GM19193 (cell line): ENCODE data around the gene PIGL.

Experiments used
- POLR2A ChIP-seq: IDR thresholded peaks from 4 replicates; pipeline ENCODE4 v1.6.1; 2011; ENCODE audit not compliant: insufficient read depth, insufficient read length; ENCODE audit errors: extremely low read depth

Gene PIGL

DNA sequence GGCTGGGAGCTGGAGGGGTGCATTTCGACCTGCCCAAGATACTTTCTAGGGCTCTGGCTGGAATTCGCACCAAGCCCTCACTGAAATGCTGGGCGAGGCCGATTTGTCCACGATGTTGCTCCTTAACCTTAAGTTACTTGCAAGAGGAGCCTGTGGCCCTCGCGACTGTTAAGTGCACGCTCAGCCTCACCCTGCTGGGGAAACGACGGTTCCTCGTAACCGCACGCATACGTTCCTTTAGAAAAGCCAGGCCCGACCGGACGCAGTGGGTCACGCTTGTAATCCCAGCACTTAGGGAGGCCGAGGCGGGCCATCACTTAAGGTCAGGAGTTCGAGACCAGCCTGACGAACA, 1.1 kb upstream of the PIGL start:
- no peak for TF ChIP-seq POLR2A

- no peak for TF ChIP-seq POLR2A
These were observed 5.4 kb downstream of the PIGL start for GRCh38 chr17:16222406-16222805.

- TF ChIP-seq POLR2A = no peak
These were observed 15.4 kb downstream of the PIGL start for GRCh38 chr17:16232391-16232790.

- TF ChIP-seq POLR2A = no peak
These were observed 22.9 kb downstream of the PIGL start for GRCh38 chr17:16239931-16240330.

GRCh38 chr17:16241906-16242399, 24.9 kb downstream of the PIGL start:
- TF ChIP-seq POLR2A = no peak

- TF ChIP-seq POLR2A = no peak
These were observed 26.4 kb downstream of the PIGL start for GRCh38 chr17:16243385-16243784.

DNA sequence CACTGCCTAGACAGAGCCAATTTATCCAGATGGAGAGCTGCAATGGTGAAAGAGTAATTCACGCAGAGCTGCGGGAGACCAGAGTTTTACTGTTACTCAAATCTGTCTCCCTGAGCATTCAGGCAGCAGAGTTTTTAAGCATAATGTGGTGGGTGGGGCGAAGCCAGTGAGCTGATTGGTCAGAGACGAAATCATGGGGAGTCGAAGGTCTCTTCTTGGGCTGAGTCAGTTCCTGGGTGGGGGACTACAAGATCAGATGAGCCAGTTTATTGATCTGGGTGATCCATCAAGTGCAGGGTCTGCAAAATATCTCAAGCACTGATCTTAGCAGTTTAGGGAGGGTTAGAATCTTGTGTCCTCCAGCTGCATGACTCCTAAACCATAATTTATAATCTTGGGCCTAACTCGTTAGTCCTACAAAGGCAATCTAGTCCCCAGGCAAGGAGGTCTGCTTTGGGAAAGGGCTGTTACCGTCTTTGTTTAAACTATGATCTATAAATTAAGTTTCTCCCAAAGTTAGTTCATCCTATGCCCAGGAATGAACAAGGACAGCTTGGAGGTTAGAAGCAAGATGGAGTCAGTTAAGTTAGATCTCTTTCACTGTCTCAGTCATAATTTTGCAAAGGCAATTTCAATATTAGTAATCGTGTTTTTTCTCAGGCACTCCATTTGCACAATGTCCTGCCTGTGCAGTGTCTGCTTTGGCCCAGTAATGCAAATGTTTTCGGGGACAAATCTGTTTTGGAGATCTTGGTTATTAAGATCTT, 27.0 kb downstream of the PIGL start:
- TF ChIP-seq POLR2A = no peak

DNA sequence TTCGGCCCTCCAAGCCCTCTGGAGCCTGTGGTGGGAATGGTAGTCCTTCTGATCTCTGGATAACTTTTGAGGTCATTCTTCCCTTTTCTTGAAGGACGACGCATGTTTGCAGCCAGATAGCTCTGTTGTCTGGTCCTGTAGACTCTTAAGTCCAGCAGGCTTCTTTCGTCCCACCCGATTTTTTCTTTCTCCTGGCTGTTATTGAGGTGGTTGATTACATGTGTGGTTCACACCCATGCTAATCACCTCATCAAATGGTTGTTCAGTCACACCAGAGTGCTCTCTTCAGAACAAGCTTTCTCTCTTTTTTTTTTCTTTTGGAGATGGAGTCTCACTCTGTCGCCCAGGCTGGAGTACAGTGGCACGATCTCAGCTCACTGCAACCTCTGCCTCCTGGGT, 30.6 kb downstream of the PIGL start:
- TF ChIP-seq POLR2A = no peak

- TF ChIP-seq POLR2A = no peak
These were observed 33.6 kb downstream of the PIGL start for GRCh38 chr17:16250635-16251034.

GRCh38 chr17:16251043-16251442, 34.0 kb downstream of the PIGL start:
- no peak for TF ChIP-seq POLR2A

GRCh38 chr17:16251556-16251955, 34.5 kb downstream of the PIGL start:
- TF ChIP-seq POLR2A = no peak

DNA sequence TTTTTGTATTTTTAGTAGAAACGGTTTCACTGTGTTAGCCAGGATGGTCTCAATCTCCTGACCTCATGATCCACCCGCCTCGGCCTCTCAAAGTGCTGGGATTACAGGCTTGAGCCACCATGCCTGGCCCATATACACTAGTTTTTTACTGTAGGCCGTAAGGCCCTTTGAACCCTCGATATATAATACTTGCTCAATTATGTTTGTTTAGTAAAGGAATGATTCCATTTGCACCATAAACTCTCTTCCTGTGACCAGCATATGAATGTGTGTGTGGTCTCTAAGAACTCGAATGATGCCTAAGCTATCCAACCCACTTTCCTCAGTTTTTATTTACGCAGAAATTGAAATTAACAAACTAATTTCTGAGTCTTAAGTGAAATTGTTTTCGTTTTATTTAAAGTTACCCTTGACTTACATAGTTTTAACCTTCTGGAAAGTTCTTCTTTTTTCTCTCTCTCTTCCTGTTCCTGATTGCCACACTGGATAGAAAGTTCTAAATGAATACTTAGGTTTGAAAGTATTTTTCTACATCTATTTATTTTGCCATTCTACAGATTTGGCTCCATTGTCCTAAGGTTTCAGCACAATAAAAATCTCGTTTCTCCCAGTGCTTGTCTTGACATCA, 37.9 kb downstream of the PIGL start:
- TF ChIP-seq POLR2A = no peak

- TF ChIP-seq POLR2A = no peak
These were observed 38.5 kb downstream of the PIGL start for GRCh38 chr17:16255481-16255921.

DNA sequence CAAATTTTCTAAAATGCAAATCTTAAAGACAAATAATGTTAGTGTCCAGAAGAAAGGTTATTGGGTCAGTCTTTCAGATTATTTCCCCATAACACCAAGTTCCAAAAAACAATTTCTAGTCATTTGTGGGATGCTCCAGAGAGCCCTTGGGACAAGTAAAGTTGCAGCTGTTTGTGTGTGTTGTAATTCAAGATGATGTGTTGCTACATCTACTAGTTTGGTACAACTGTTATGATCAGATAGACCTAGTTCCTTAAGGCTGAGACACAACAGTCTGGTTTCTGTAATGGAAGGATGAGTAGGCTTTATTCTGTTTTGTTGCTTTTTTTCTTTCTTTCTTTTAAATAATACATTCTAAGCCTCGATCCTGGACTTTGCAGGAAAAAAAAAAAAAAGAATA, 41.9 kb downstream of the PIGL start:
- no peak for TF ChIP-seq POLR2A

DNA sequence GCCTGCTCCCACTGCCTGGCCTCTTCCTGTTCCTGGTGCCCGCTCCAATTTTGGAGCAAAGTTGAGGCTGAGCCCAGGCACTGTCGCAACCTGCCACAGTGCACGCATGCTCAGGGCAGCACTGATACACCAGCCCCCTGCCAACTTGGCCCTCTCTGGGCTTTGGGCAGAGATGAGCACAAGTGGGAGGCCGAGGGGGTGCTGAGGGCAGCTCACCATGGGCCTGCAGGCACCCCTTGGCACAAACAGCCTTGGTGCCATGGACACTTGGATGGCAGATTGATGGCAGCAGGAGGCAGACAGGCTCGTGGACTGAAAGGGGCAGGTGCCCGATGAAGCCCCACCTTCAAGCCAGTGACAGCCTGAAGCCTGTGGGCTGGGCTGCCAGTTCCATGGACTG, 42.9 kb downstream of the PIGL start:
- TF ChIP-seq POLR2A = no peak

DNA sequence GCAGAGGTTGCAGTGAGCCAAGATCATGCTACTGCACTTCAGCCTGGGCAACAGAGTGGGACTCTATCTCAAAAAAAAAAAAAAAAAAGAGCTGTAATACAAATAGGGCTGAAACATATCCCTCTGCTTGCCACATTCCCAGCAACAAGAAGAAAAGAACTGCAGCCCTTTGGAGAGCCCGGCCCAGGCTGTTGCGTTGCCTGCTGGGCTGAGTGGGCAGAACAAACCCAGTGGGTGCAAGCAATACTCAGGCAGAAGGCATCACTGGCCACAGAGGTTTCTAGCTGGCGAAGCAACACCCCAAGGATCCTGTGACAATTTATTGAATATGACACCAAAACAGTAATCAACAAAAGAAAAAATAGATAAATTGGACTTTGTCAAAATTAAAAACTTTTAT, 44.0 kb downstream of the PIGL start:
- TF ChIP-seq POLR2A = no peak
